RPMI8226 (cell line): ENCODE results near the gene QSER1.
"Not testable (repeated sequence)": the region's sequence is repeated elsewhere in the genome, so short reads cannot be mapped to it uniquely, and the experiment has no call there.

Source experiments
- DNase-seq: peaks from one replicate; pipeline ENCODE4 v3.0.0-alpha.2; 2015

Gene QSER1

GRCh38 chr11:32891657-32892354, 805 bp upstream of the QSER1 start:
- no peak for DNase-seq

- DNase-seq = no peak
Measured at GRCh38 chr11:32893093-32893342, 407 bp downstream of the QSER1 start.

- DNase-seq = peak; percentile 53
Measured at GRCh38 chr11:32893343-32894148, 935 bp downstream of the QSER1 start.

GRCh38 chr11:32894149-32894827, 1.7 kb downstream of the QSER1 start:
- peak; percentile 72 for DNase-seq

- no peak for DNase-seq
Measured at GRCh38 chr11:32894921-32895320, 2.3 kb downstream of the QSER1 start.

GRCh38 chr11:32895471-32895870, 2.9 kb downstream of the QSER1 start:
- no peak for DNase-seq

GRCh38 chr11:32897103-32897502, 4.5 kb downstream of the QSER1 start:
- no peak for DNase-seq

GRCh38 chr11:32899438-32899837, 6.8 kb downstream of the QSER1 start:
- DNase-seq = no peak

GRCh38 chr11:32902089-32902665, 9.6 kb downstream of the QSER1 start:
- no peak for DNase-seq

GRCh38 chr11:32905028-32905667, 12.5 kb downstream of the QSER1 start:
- no peak for DNase-seq

- DNase-seq = no peak
Measured at GRCh38 chr11:32908619-32909018, 16.0 kb downstream of the QSER1 start.

- DNase-seq = no peak
Measured at GRCh38 chr11:32911413-32911812, 18.8 kb downstream of the QSER1 start.

GRCh38 chr11:32913445-32913844, 20.8 kb downstream of the QSER1 start:
- DNase-seq = no peak

- DNase-seq = no peak
Measured at GRCh38 chr11:32916361-32916760, 23.8 kb downstream of the QSER1 start.

- no peak for DNase-seq
Measured at GRCh38 chr11:32916994-32917393, 24.4 kb downstream of the QSER1 start.

- DNase-seq = no peak
Measured at GRCh38 chr11:32918427-32918826, 25.8 kb downstream of the QSER1 start.

GRCh38 chr11:32919338-32919737, 26.7 kb downstream of the QSER1 start:
- DNase-seq = no peak

GRCh38 chr11:32920570-32920969, 28.0 kb downstream of the QSER1 start:
- no peak for DNase-seq

GRCh38 chr11:32921204-32921603, 28.6 kb downstream of the QSER1 start:
- DNase-seq = no peak

GRCh38 chr11:32931606-32932005, 39.0 kb downstream of the QSER1 start:
- no peak for DNase-seq

- no peak for DNase-seq
Measured at GRCh38 chr11:32932196-32932595, 39.6 kb downstream of the QSER1 start.

- peak; percentile 26 for DNase-seq
Measured at GRCh38 chr11:32935462-32936029, 42.9 kb downstream of the QSER1 start.

- DNase-seq = not testable (repeated sequence)
Measured at GRCh38 chr11:32936178-32936577, 43.6 kb downstream of the QSER1 start.
